Spleen (tissue), 11 donors: ENCODE data around the gene DPH5. TPM values are rescaled to one million over a fixed set of nuclear protein-coding genes. Genes with fewer than 3 reads are reported as not detected.

Experiments used
- DNase-seq: peaks from one replicate; pipeline ENCODE4 v3.0.0-alpha.2; 2020
- H3K27ac ChIP-seq, 8 donors: fragments of 200-600 bp; sonication (generic) in 7 of 8; 1 replicate in 4 of 8; 2 replicates in 4 of 8; pipeline versions ENCODE4 v1.5.0 to v1.8.0; 2016 to 2021; ENCODE audit warnings: inconsistent platforms in 4 of 8, mild to moderate bottlenecking in 4 of 8, moderate library complexity in 1 of 8
- H3K27me3 ChIP-seq, 7 donors: fragments of 200-600 bp; sonication (generic) in 6 of 7; replicated peaks in 1 of 7; 1 replicate in 4 of 7; 2 replicates in 3 of 7; pipeline versions ENCODE4 v1.5.0 to v1.8.0; 2016 to 2021; ENCODE audit warnings: inconsistent platforms in 3 of 7, mild to moderate bottlenecking in 1 of 7
- H3K36me3 ChIP-seq, 6 donors: fragments of 200-600 bp; sonication (generic) in 5 of 6; 1 replicate in 4 of 6; 2 replicates in 2 of 6; pipeline versions ENCODE4 v1.5.0 to v1.8.0; 2016 to 2021; ENCODE audit warnings: inconsistent platforms in 2 of 6
- H3K4me1 ChIP-seq, 6 donors: fragments of 200-600 bp; sonication (generic) in 5 of 6; 1 replicate in 3 of 6; 2 replicates in 3 of 6; pipeline versions ENCODE4 v1.5.0 to v1.8.0; 2016 to 2021; ENCODE audit warnings: inconsistent platforms in 3 of 6
- H3K4me3 ChIP-seq, 8 donors: fragments of 200-600 bp; sonication (generic) in 7 of 8; 1 replicate in 4 of 8; 2 replicates in 4 of 8; pipeline versions ENCODE4 v1.5.0 to v1.8.0; 2016 to 2021; ENCODE audit warnings: inconsistent platforms in 4 of 8, mild to moderate bottlenecking in 4 of 8, moderate library complexity in 2 of 8
- H3K9me3 ChIP-seq, 8 donors: fragments of 200-600 bp; sonication (generic) in 7 of 8; 1 replicate in 4 of 8; 2 replicates in 4 of 8; pipeline versions ENCODE4 v1.5.0 to v1.8.0; 2016 to 2021; ENCODE audit warnings: inconsistent platforms in 4 of 8
- CTCF ChIP-seq, 11 experiments: fragments of 200-600 bp in 7 of 11; fragments of 450-650 bp in 4 of 11; sonication (generic) in 4 of 11; IDR thresholded peaks in 8 of 11; conservative IDR thresholded peaks in 3 of 11; 1 replicate in 7 of 11; 2 replicates in 4 of 11; pipeline versions ENCODE4 v1.4.0 to v1.8.0; 2016 to 2021; ENCODE audit warnings: antibody characterized with exemption in 11 of 11, inconsistent platforms in 4 of 11, mild to moderate bottlenecking in 1 of 11
- POLR2A ChIP-seq, 3 donors: fragments of 450-650 bp; IDR thresholded peaks; one replicate each; pipeline ENCODE4 v1.5.1; 2017; ENCODE audit warnings: antibody characterized with exemption in 3 of 3, mild to moderate bottlenecking in 1 of 3
- POLR2AphosphoS5 ChIP-seq, 3 donors: sonication (generic); formaldehyde crosslinking; IDR thresholded peaks; one replicate each; pipeline ENCODE4 v1.5.1; 2017; ENCODE audit warnings: antibody characterized with exemption in 3 of 3
- WGBS, 5 donors: extraction: QIAGEN DNeasy Blood & Tissue Kit in 3 of 5; methylation state at CpG; one replicate each; pipeline versions ENCODE4 v1.1.5 to v1.1.7; 2013 to 2018; 5-methylcytosine and 5-hydroxymethylcytosine counted together
- intact Hi-C: fragments of 100-400 bp; cut with DNase I; formaldehyde crosslinking; loops from one replicate; pipeline ENCODE4 v1.15.0; 2023; ENCODE audit warnings: low total_unique reads
- polyA plus RNA-seq, 3 donors: library from polyadenylated mRNA; stranded (reverse); fragments of 200-250 nt; gene quantifications; one replicate each; pipeline ENCODE4 v1.2.1, GENCODE V29; 2013
- total RNA-seq, 7 donors: library from RNA; depleted of rRNA in 3 of 7; stranded (reverse); fragments of >200 nt in 3 of 7; fragmentation: NEBNext Ultra II Directional in 4 of 7; extraction: Animal tissue kit (Norgen Biotek cat#: 25700) in 4 of 7; gene quantifications; one replicate each; pipeline versions ENCODE4 v1.1.0 to v1.2.1, GENCODE V29; 2016 to 2021
- donor health status: healthy with polysubstance abuse.
- donor health status: DM: no; HTN: no; CAD: no; lungs with moderate emphysema.
- donor health status: DM: no; HTN: no; CAD: no.
- donor health status: Bipolar disorder and iron deficiency.
- donor health status: healthy.
- donor health status: DM: no; HTN: no; CAD: no.
- donor health status: DM: yes; HTN: yes; CAD: no.

Gene DPH5
- total and polyA plus RNA-seq, 10 donors: 19.3 to 60.0 (median 26.0) TPM

GRCh38 chr1:101004061-101004460 lies 21.5 kb downstream of the DPH5 start:
- no peak overlapping the region for H3K4me3 ChIP-seq
- no peaks in the 10 kb centered on the region for H3K27me3 ChIP-seq
- peak overlapping the region in 7 of 8 donors; percentile 52 to 87 (median 78) for H3K27ac ChIP-seq
- H3K9me3 ChIP-seq: no peaks in the 10 kb centered on the region
- no peak for DNase-seq
- TF ChIP-seq POLR2AphosphoS5 (IDR thresholded peaks at IDR 0.05): no peak
- TF ChIP-seq POLR2A (IDR thresholded peaks at IDR 0.05): no peak
- TF ChIP-seq CTCF (IDR thresholded peaks at IDR 0.05 in 8 of 11, conservative IDR thresholded peaks at IDR 0.05 in 3 of 11): no peak
- whole genome bisulfite sequencing, 5 donors: 36 to 61% (median 48%) methylated on average over 1 of the region's 1 CpG
- H3K4me1 ChIP-seq: peaks cover 0 to 60% (median 28%) of the 10 kb centered on the region in 6 donors
- peaks cover 0 to 29% (median 0%) of the 10 kb centered on the region in 6 donors for H3K36me3 ChIP-seq
- intact Hi-C loops: no loop called here

DNA sequence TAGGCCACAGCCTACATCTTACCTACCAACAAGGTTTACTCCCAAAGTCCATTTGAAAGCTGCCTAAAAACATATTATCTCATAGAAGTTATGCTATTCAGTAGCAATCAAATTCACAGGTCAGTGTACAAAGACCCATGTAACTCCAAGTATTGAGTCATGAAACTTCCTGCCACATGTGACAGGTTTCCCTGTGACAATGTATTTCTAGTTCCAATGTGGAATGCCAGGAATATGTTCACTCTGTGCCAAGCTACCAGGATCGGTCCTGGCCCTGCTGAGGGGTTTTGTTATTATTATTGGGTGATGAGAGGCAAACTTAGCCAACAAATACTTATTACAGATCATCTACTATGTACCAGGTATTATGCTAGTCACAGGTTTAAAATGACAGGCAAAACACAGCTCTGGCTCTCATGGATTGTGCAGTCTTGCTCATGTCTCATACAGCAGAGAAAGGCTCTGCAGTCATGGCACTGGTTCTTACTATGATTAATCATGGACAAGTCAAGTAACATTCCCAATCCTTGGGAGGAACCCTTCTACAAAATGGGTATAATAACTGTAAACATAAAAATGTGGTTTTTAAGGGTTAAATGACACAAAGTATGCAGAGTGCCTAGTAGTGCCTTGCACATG lies 22.5 kb downstream of the DPH5 start:
- intact Hi-C loops: no loop called here
- Histone ChIP-seq H3K9me3 (no peaks in the 10 kb centered on the region), H3K27ac (peak overlapping the region in 7 of 8 donors; percentile 24 to 87 (median 78)), H3K36me3 (peaks cover 0 to 33% (median 4%) of the 10 kb centered on the region in 6 donors), H3K27me3 (no peaks in the 10 kb centered on the region), H3K4me3 (no peak overlapping the region), H3K4me1 (peaks cover 0 to 60% (median 28%) of the 10 kb centered on the region in 6 donors)
- 82 to 100% (median 85%) methylated on average over 1 of the region's 1 CpG for WGBS, 5 donors
- TF ChIP-seq POLR2A (IDR thresholded peaks at IDR 0.05) (no peak), CTCF (IDR thresholded peaks at IDR 0.05 in 8 of 11, conservative IDR thresholded peaks at IDR 0.05 in 3 of 11) (no peak), POLR2AphosphoS5 (IDR thresholded peaks at IDR 0.05) (no peak)
- DNase-seq: no peak

DNA sequence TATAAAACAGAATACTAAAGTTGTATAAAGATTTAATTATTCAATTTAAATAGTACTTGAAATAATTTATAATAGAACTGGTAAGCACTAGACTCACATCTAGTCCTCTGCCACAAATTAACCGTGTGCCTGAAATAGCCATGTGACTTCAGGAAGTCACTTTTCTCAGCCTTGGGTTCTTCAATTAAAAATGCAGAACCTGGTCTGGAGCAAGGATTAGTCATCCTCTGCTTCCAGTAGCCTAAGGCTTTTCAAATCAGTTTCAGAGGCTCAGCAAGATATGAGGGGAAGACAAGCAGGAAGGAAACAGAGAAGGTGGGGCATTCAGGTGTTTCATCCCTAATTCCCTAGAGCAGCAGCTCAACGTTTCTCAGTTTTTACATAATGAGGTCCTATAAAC lies 23.0 kb downstream of the DPH5 start:
- peaks cover 0 to 36% (median 6%) of the 10 kb centered on the region in 6 donors for H3K36me3 ChIP-seq
- peak overlapping the region in 7 of 8 donors; percentile 24 to 87 (median 78) for H3K27ac ChIP-seq
- no peaks in the 10 kb centered on the region for H3K27me3 ChIP-seq
- no peak for TF ChIP-seq POLR2A (IDR thresholded peaks at IDR 0.05)
- no peak for TF ChIP-seq CTCF (IDR thresholded peaks at IDR 0.05 in 8 of 11, conservative IDR thresholded peaks at IDR 0.05 in 3 of 11)
- TF ChIP-seq POLR2AphosphoS5 (IDR thresholded peaks at IDR 0.05): peak in 1 of 3 donors; percentile 23
- no peak overlapping the region for H3K4me3 ChIP-seq
- intact Hi-C loops: no loop called here
- WGBS, 5 donors: 9 to 20% (median 17%) methylated on average over 2 of the region's 2 CpGs
- no peaks in the 10 kb centered on the region for H3K9me3 ChIP-seq
- H3K4me1 ChIP-seq: peaks cover 0 to 60% (median 28%) of the 10 kb centered on the region in 6 donors
- no peak for DNase-seq

DNA sequence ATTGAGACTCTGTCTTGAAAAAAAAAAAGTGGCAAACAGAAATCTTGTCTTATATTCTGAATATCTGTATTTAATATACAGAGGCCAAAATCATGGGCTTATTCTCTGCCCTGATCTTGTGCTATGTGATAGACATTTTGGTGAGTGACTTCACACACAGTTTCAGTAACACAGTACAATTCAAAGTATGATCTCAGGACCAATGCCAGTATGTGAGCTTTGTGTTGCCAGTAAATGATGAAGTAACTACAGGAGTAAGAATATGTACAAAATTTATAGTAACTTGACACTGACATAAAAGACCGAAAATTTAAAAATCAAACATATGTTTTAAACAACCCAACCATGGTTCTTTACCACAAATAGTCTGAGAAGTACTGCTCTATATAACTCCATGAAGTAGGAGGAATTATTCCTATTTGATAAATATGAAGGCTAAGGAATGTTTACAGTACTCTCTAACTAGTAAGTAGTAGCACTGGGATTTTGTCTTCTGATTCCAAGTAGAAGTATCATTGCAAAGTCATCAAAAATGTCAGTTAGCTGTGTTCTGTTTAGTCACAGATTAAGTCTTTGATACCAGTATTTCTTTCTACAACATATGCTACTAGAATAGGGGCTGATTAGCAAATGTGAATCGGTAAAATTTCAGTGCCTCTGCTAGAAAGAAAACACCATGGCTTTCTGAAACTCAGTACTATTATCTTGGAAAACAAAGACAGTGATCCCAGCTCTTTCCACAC lies 25.3 kb downstream of the DPH5 start:
- WGBS, 5 donors: 92 to 100% (median 98%) methylated on average over 2 of the region's 2 CpGs
- H3K36me3 ChIP-seq: peaks cover 0 to 48% (median 7%) of the 10 kb centered on the region in 6 donors
- H3K27ac ChIP-seq: no peak overlapping the region
- TF ChIP-seq CTCF (IDR thresholded peaks at IDR 0.05 in 8 of 11, conservative IDR thresholded peaks at IDR 0.05 in 3 of 11): no peak
- no peak for TF ChIP-seq POLR2AphosphoS5 (IDR thresholded peaks at IDR 0.05)
- H3K9me3 ChIP-seq: no peaks in the 10 kb centered on the region
- no peaks in the 10 kb centered on the region for H3K27me3 ChIP-seq
- DNase-seq: no peak
- intact Hi-C loops: no loop called here
- H3K4me3 ChIP-seq: no peak overlapping the region
- H3K4me1 ChIP-seq: peaks cover 0 to 49% (median 31%) of the 10 kb centered on the region in 6 donors
